NCI-H146 treated with DMSO at 0.1 percent for 48 hours (cell line): ENCODE data around the gene LY6G6F.
"Not testable (repeated sequence)": the region's sequence is repeated elsewhere in the genome, so short reads cannot be mapped to it uniquely, and the experiment has no call there.

Source experiments
- DNase-seq: peaks from one replicate; lab custom pipeline; 2025; ENCODE audit not compliant: unreplicated experiment; lab: John Stamatoyannopoulos, UW

LY6G6F gene

GRCh38 chr6:31702405-31702818 lies 4.3 kb upstream of the LY6G6F start:
- DNase-seq = no peak

DNA sequence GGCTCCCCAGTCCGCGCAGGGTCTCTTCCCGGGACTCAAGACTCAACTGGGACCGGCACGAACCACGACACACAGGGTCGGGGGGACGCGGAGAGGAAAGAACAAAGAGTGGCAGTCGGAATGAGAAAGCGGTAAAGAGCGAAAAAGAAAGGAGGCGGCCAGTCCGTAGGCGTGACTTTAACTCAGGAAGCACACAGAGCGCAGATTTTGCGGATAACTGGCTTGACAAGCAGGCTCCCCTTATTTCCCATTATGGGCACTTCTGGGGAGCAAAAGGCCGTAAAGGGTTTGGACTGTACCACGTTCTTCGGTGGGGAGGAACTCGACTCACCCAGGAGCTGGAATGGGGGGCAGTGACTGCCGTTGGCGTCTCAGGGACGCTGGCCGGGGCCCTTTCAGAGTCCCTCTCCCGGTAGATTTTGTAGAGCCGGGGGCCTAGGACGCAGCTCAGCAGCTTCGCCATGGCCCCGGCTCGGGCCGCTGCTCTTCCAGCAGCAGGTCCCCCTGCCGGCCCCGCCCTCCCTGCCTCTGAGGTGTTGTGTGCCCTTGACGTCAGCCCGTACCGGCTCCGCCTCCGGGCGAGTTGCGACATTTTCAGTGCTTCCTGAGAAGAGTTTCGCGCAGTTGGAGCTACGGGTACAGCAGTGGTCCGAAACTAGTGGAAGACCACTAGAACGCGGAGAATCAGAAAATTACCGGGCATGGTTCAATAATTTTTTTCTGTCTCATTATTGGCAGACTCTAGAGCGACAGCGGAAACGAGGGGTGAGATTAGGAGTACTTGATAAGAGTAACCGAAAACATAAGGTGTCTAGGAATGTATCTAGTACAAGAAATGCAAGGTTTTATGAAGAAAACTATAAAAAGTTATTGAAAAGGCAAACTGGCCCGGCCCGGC lies 3.6 kb upstream of the LY6G6F start, which contains the start of gene ABHD16A:
ABHD16A (minus strand) TSS at position 506 of the 898 bp plus-strand sequence; CDS start at position 463, 43 bp downstream.
- DNase-seq = peak; percentile 89

- no peak for DNase-seq
Measured at GRCh38 chr6:31705931-31706330, 735 bp upstream of the LY6G6F start.

GRCh38 chr6:31707701-31708100 lies 1.0 kb downstream of the LY6G6F start:
- DNase-seq = no peak

- DNase-seq = no peak
Measured at GRCh38 chr6:31708224-31708623, 1.6 kb downstream of the LY6G6F start.

GRCh38 chr6:31709157-31709556 lies 2.5 kb downstream of the LY6G6F start:
- not testable (repeated sequence) for DNase-seq

DNA sequence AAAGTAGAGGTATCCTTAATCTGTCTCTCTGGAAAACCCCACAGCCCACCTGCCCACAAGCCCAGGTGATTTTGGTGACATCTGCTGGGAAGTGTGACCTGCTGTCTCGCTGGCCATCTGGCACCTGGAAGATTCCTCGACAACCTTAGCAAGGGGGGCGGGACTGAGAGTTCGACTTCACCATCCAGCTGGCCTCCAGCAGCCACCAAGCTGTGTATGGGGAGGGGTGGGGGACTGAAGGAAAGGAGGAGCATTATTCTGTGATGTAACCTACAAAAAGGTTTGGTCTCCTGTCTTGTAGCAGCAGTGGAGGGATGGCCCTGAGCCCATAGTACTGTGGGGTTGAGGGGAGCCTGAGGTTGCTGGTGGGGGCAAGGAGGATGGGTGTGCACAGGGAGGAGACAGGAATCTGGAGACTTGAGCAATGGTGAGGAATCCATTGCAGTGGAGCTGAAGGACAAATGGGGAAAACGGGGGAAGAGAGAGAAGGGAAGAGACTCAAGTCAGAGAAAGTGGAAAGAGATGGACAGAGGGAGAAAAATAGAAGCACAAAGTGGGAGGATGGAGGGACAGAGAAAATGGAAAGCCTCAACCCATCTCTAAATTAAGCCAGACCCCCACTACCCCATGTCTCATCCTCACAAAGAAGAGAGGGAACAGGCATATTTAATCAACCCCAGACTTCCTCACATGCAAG lies 4.0 kb downstream of the LY6G6F start:
- DNase-seq = no peak

GRCh38 chr6:31711233-31711632 lies 4.6 kb downstream of the LY6G6F start:
- no peak for DNase-seq

- no peak for DNase-seq
Measured at GRCh38 chr6:31712296-31712695, 5.6 kb downstream of the LY6G6F start.

- DNase-seq = no peak
Measured at GRCh38 chr6:31713465-31713864, 6.8 kb downstream of the LY6G6F start.

DNA sequence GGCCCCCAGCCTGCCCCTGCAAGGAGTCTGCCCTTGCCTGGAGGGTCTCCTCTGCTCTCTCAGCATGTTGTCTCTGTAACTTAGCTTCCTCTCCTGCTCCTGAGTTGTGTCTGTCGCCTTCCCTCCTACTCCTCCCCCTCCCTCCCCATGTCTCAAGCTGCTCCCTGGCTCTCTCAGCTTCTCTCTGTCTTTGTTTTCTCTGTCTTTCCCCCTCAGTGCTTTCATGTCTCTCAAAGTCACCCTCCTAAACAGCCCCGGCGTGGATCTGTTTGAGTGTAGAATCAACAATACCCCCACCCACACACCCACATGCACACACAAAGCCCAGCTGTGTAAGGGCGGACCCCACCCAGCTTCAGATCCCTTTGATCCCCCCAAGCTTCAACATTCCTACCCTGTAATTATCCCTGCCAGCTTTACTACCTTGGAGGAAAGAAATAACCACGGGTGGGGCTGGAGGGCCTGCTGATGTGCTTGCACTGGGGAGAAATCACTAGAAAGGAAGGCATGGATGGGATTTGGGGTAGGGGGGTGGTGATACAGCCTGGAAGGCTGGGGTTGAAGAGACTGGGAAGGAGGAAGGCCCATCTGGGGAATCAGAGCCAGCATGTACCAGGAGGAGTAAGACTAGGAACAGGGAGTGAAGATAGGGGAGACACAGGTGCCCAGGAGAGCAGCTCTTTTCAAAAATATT lies 7.5 kb downstream of the LY6G6F start:
- DNase-seq = no peak

DNA sequence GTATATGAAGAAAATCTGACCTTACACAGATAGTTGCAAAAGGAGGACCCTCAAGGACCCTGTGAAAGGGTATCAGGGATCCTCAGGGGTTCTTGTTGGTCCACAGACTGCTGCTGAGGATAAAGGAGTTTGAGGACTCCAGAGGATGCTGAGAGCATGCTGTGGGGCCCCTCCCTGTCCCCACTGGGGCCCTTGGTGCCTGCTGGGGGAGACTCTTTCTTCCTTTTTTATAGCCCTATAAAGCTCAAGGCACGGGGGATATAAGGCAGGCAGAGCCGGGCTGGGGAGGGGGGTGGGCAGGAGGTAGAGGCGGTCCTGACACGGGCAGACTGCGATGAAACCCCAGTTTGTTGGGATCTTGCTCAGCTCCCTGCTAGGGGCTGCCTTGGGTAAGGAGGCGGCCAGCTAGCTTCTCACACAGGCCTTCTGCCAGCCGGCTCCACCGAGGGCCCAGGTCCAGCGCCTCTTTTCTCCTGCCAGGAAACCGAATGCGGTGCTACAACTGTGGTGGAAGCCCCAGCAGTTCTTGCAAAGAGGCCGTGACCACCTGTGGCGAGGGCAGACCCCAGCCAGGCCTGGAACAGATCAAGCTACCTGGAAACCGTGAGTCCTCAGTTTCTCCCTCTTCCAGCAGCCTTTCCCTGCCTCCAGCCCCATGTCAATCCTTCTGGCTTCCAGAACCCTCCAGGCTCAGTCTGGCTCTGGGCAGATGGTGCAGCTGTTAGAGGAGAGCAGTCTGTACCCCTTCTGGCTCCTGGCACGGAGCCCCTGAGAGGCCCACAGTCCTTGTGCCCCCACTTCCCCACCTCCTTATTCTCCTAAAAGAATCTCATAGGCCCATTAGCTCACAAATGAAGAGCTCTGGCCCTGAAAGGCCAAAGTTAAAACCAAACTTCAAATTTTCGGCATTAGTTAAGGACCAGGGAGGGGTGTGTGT lies 8.6 kb downstream of the LY6G6F start, which contains the start of gene LY6G6D:
LY6G6D (plus strand) TSS at position 327 of the 937 bp plus-strand sequence; CDS start at position 335, 8 bp downstream.
- no peak for DNase-seq

DNA sequence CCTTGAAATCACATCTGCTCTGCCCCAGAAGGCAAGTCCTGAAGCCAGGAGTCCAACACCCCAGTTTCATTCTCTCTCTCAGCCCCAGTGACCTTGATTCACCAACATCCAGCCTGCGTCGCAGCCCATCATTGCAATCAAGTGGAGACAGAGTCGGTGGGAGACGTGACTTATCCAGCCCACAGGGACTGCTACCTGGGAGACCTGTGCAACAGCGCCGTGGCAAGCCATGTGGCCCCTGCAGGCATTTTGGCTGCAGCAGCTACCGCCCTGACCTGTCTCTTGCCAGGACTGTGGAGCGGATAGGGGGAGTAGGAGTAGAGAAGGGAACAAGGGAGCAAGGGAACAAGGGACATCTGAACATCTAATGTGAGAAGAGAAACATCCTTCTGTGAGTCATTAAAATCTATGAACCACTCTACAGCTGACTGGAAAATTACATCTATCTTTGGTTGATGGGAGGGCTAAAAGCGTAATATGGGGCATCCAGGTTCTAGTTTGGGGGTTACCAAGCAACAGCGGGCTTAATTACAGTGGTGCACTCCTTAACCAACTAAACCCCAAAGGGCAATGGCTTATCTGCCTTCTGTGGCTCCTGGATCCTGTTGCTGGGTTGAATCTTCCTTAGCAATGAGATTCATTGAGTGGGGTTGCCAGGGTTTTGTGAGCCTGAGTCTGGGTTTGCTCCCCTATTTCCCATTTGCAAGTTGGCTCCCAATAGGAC lies 11.0 kb downstream of the LY6G6F start:
- DNase-seq = no peak

DNA sequence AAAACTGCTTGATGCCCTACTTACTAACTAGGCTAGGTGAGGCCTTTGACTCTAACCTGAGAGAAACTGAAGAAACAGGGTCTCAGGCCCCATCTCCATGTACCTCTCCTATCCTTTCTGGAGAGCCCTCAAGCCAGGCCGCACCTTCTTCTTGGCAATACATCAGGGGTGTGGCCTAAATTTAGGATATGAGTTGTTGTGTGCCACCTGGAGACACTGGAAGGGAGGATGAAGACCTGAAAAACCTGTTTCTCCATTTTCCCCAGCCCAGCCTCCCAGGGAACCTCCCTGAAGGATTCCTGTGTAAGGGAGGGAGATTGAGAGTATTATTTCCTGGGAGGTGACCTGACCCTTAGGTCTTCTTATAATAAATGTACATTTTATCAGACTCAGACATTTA lies 11.6 kb downstream of the LY6G6F start:
- no peak for DNase-seq

- DNase-seq = no peak
Measured at GRCh38 chr6:31719001-31719400, 12.3 kb downstream of the LY6G6F start.

GRCh38 chr6:31720196-31720770 lies 13.6 kb downstream of the LY6G6F start:
- no peak for DNase-seq

- no peak for DNase-seq
Measured at GRCh38 chr6:31721351-31722020, 14.8 kb downstream of the LY6G6F start, which contains the start of gene LY6G6C. Gene LY6G6C, minus strand, starts transcription at chr6:31721746. Its CDS starts 67 bp downstream, at chr6:31721679.

- no peak for DNase-seq
Measured at GRCh38 chr6:31722173-31722572, 15.5 kb downstream of the LY6G6F start.
